K562 treated with DMSO at 1 percent for 48 hours (cell line): ENCODE measurements around the gene LMBR1L. TPM values are rescaled to one million over a fixed set of nuclear protein-coding genes. Genes with fewer than 3 reads are reported as not detected.

Experiments used
- total RNA-seq: library from RNA; unstranded; fragments of 300-600 nt; gene quantifications from 2 replicates; pipeline ENCODE4 v1.2.3, GENCODE V29; 2022; ENCODE audit warnings: low replicate concordance; ENCODE audit errors: extremely low read depth

The LMBR1L gene
- total RNA-seq: not detected in 2 replicates

GRCh38 chr12:49110464-49111155, at the start of gene LMBR1L:
Gene LMBR1L (minus strand): TSS chr12:49110847. CDS start chr12:49110555, 292 bp downstream.

GRCh38 chr12:49131051-49131893, 20.6 kb upstream of the LMBR1L start, which contains the start of gene TUBA1B:
Gene TUBA1B (minus strand): TSS chr12:49131395. CDS start chr12:49131300, 95 bp downstream.

GRCh38 chr12:49094160-49094974, 16.3 kb downstream of the LMBR1L start, which contains the start of gene DHH:
Gene DHH (minus strand): TSS chr12:49094801. CDS start chr12:49094512, 289 bp downstream.

GRCh38 chr12:49069507-49070346, 40.9 kb downstream of the LMBR1L start, which contains the start of gene RHEBL1:
Gene RHEBL1 (minus strand): TSS chr12:49069979. CDS start chr12:49069785, 194 bp downstream.

GRCh38 chr12:49060237-49061156, 50.1 kb downstream of the LMBR1L start, which contains the start of gene KMT2D:
Gene KMT2D (minus strand): TSS chr12:49060794. CDS start chr12:49055324, 5,470 bp downstream.

Other genes with a start within 250 kb of the LMBR1L start
- not detected in 2 replicates for gene RND1, start 245.0 kb downstream of the LMBR1L start, total RNA-seq
- gene FKBP11, start 185.4 kb downstream of the LMBR1L start, total RNA-seq: not detected in 2 replicates
- 226 TPM in 1 of 2 replicates, not detected in the other for gene ARF3, start 153.4 kb downstream of the LMBR1L start, total RNA-seq
- not detected in 2 replicates for gene WNT10B, start 139.1 kb downstream of the LMBR1L start, total RNA-seq
- not detected in 2 replicates for gene WNT1, start 132.5 kb downstream of the LMBR1L start, total RNA-seq
- gene DDN, start 111.5 kb downstream of the LMBR1L start, total RNA-seq: not detected in 2 replicates
- not detected in 2 replicates for gene PRKAG1, start 92.1 kb downstream of the LMBR1L start, total RNA-seq
- gene KMT2D, start 50.1 kb downstream of the LMBR1L start, total RNA-seq: not detected in 2 replicates
- not detected in 2 replicates for gene RHEBL1, start 40.9 kb downstream of the LMBR1L start, total RNA-seq
- not detected in 2 replicates for gene DHH, start 16.0 kb downstream of the LMBR1L start, total RNA-seq
- 2,062 and 2,220 TPM in 2 replicates for gene TUBA1B, start 20.5 kb upstream of the LMBR1L start, total RNA-seq
- not detected in 2 replicates for gene TUBA1A, start 78.2 kb upstream of the LMBR1L start, total RNA-seq
- gene TUBA1C, start 154.2 kb upstream of the LMBR1L start, total RNA-seq: 927 TPM in 1 of 2 replicates, not detected in the other
- gene PRPH, start 184.3 kb upstream of the LMBR1L start, total RNA-seq: not detected in 2 replicates
- not detected in 2 replicates for gene TROAP, start 212.4 kb upstream of the LMBR1L start, total RNA-seq
- not detected in 2 replicates for gene C1QL4, start 226.3 kb upstream of the LMBR1L start, total RNA-seq
- gene DNAJC22, start 236.0 kb upstream of the LMBR1L start, total RNA-seq: not detected in 2 replicates